ENCODE results near the gene EML6. TPM values are rescaled to one million over a fixed set of nuclear protein-coding genes. Genes with fewer than 3 reads are reported as not detected.

The EML6 gene
- total RNA-seq, 2 donors from 2014 or later: 0.46 to 10.7 TPM

DNA sequence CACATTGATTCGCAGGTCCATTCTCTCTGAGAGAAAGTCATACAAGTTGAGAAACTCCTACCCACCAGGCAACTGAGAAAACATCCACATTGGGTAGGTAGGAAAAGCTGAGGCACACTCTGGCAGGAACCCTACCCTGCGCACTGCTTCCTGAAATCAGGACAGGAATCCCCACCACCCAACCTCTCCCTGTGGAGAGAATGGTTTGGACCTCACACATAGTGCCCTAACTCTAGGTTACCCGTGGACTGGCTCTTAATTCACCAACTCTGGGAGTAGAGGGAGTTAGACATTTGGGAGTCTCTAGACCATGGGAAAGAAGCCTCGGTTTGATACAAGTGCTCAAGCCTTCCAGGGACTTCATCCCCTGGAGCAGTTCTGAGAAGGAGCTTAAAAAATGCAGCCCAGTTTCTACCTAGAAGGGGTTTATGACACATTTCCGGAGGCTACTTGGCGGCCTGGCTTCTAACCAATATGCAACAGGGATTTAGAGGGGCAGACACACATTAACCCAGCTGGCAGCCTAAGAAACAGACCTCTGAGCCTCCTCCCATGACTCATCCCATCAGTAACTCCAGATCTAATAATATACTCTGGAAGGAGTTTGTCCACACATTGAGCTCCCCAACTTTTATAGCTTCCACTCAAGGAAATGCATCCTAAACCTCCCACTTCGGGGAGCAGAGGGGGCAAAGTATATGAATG, 136.7 kb downstream of the EML6 start:
- no peaks in the 10 kb centered on the region for H3K36me3 ChIP-seq
- no peaks in the 10 kb centered on the region for H3K4me1 ChIP-seq (replicated peaks)
- H3K9me3 ChIP-seq: no peaks in the 10 kb centered on the region
- H3K27ac ChIP-seq: no peak overlapping the region
- no peak for TF ChIP-seq POLR2A (IDR thresholded peaks at IDR 0.05)
- TF ChIP-seq POLR2AphosphoS5 (IDR thresholded peaks at IDR 0.05): no peak
- TF ChIP-seq, protein P1, sequence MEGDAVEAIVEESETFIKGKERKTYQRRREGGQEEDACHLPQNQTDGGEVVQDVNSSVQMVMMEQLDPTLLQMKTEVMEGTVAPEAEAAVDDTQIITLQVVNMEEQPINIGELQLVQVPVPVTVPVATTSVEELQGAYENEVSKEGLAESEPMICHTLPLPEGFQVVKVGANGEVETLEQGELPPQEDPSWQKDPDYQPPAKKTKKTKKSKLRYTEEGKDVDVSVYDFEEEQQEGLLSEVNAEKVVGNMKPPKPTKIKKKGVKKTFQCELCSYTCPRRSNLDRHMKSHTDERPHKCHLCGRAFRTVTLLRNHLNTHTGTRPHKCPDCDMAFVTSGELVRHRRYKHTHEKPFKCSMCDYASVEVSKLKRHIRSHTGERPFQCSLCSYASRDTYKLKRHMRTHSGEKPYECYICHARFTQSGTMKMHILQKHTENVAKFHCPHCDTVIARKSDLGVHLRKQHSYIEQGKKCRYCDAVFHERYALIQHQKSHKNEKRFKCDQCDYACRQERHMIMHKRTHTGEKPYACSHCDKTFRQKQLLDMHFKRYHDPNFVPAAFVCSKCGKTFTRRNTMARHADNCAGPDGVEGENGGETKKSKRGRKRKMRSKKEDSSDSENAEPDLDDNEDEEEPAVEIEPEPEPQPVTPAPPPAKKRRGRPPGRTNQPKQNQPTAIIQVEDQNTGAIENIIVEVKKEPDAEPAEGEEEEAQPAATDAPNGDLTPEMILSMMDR (IDR thresholded peaks at IDR 0.05): no peak
- 84% methylated on average over 7 of the region's 7 CpGs for WGBS
- intact Hi-C loops (cut with DNase I): no loop called here
- no peak for DNase-seq (ENCODE audit: low spot score)
- no peak overlapping the region for H3K4me3 ChIP-seq
- no peaks in the 10 kb centered on the region for H3K27me3 ChIP-seq (replicated peaks; ENCODE audit: insufficient read depth)

DNA sequence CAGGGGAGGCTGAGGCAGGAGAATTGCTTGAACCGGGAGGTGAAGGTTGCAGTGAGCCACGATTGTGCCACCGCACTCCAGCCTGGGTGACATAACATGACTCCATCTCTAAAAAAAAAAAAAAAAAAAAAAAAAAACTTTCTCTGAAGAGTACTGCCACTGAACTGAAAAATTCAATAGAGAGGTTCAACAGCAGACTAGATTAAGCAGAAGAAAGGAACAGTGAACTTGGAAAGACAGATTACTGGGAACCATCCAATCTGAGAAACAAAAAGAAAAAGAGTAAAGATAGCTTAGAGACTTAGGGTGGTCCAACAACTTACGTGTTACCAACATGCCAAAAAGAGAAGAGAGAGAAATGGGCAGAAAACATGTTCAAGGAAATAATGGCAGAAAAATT, 138.8 kb downstream of the EML6 start:
- no peak overlapping the region for H3K27ac ChIP-seq
- no peaks in the 10 kb centered on the region for H3K9me3 ChIP-seq
- H3K4me1 ChIP-seq (replicated peaks): no peaks in the 10 kb centered on the region
- no peaks in the 10 kb centered on the region for H3K27me3 ChIP-seq (replicated peaks; ENCODE audit: insufficient read depth)
- TF ChIP-seq, protein P1 (IDR thresholded peaks at IDR 0.05): no peak
- TF ChIP-seq POLR2AphosphoS5 (IDR thresholded peaks at IDR 0.05) (no peak), POLR2A (IDR thresholded peaks at IDR 0.05) (no peak)
- H3K4me3 ChIP-seq: no peak overlapping the region
- intact Hi-C loops (cut with DNase I): no loop called here
- H3K36me3 ChIP-seq: no peaks in the 10 kb centered on the region
- DNase-seq (ENCODE audit: low spot score): no peak
- WGBS: 93% methylated on average over 4 of the region's 4 CpGs

DNA sequence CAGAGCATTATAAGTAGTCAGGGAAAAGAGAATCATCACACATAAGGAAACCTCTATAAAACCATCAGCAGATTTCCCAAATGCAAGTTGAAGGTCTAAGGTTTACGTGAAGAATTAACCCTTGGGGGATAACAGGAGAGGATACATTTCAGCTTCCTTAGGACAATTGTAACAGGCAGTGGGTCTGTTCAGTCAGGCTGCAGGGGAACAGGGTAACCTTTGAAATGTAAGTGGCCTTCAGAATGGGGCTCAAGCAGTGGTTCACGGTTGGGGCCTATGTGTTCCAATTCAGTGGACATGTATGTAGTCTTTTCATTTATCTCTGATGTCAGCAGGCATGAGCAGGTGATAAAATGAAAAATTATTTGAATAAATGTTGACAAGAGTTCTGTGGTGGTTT, 139.3 kb downstream of the EML6 start:
- 89% methylated on average over 2 of the region's 2 CpGs for WGBS
- H3K9me3 ChIP-seq: no peaks in the 10 kb centered on the region
- no peak for TF ChIP-seq POLR2A (IDR thresholded peaks at IDR 0.05)
- TF ChIP-seq, protein P1 (IDR thresholded peaks at IDR 0.05): no peak
- TF ChIP-seq POLR2AphosphoS5 (IDR thresholded peaks at IDR 0.05): no peak
- no peaks in the 10 kb centered on the region for H3K27me3 ChIP-seq (replicated peaks; ENCODE audit: insufficient read depth)
- no peak overlapping the region for H3K27ac ChIP-seq
- intact Hi-C loops (cut with DNase I): no loop called here
- H3K36me3 ChIP-seq: no peaks in the 10 kb centered on the region
- no peak for DNase-seq (ENCODE audit: low spot score)
- no peaks in the 10 kb centered on the region for H3K4me1 ChIP-seq (replicated peaks)
- H3K4me3 ChIP-seq: no peak overlapping the region

DNA sequence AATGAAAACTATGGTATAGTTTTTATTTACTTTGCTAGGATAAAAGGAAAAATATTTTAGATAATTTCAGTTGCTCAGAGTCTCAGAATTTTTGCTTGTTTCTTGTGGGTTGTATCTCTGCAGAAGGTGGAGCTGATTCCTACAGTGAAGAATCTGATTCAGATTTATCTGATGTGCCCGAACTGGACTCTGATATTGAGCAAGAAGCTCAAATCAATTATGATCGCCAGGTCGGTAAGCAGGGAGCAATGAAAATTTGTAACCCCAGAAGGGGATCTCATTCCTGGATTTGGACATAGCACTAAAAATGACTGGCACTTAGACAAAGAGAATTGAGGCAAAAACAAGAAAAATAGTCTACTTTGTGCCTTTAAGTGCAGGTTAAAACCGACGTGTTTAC, 140.2 kb downstream of the EML6 start:
- no peaks in the 10 kb centered on the region for H3K27me3 ChIP-seq (replicated peaks; ENCODE audit: insufficient read depth)
- no peak for DNase-seq (ENCODE audit: low spot score)
- intact Hi-C loops (cut with DNase I): no loop called here
- H3K9me3 ChIP-seq: no peaks in the 10 kb centered on the region
- no peak for TF ChIP-seq POLR2A (IDR thresholded peaks at IDR 0.05)
- H3K27ac ChIP-seq: no peak overlapping the region
- H3K4me1 ChIP-seq (replicated peaks): no peaks in the 10 kb centered on the region
- H3K36me3 ChIP-seq: no peaks in the 10 kb centered on the region
- 56% methylated on average over 5 of the region's 5 CpGs for WGBS
- H3K4me3 ChIP-seq: no peak overlapping the region

DNA sequence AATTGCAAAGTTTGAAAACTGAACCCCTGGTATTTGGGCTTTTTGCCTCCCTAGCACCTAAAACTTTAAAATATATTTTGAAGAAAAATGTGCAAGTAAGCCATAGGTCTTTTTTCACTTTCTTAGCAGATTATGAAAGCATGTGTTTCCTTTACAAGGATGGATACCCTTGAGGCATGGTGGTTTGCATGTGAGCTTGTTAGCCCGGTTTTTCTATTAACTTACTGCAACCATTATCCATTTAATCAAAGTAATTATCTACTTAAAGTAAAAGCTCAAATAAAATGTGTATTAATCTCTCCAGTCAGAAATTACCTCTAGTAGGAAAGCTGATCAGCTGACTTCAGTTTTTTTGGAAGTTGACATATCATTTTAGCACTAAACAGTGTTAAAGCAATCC, 140.6 kb downstream of the EML6 start:
- H3K9me3 ChIP-seq: no peaks in the 10 kb centered on the region
- TF ChIP-seq POLR2A (IDR thresholded peaks at IDR 0.05): no peak
- TF ChIP-seq, protein P1 (IDR thresholded peaks at IDR 0.05): no peak
- no peak for TF ChIP-seq POLR2AphosphoS5 (IDR thresholded peaks at IDR 0.05)
- no peak for DNase-seq (ENCODE audit: low spot score)
- 43% methylated on average over 1 of the region's 1 CpG for WGBS
- no peaks in the 10 kb centered on the region for H3K36me3 ChIP-seq
- H3K27ac ChIP-seq: no peak overlapping the region
- intact Hi-C loops (cut with DNase I): no loop called here
- no peaks in the 10 kb centered on the region for H3K27me3 ChIP-seq (replicated peaks; ENCODE audit: insufficient read depth)
- no peak overlapping the region for H3K4me3 ChIP-seq
- H3K4me1 ChIP-seq (replicated peaks): no peaks in the 10 kb centered on the region
